HuH-7.5 (cell line): ENCODE measurements around the gene PGM3.

Experiments used
- DNase-seq: peaks from one replicate; pipeline ENCODE4 v3.0.0; 2011; ENCODE audit warnings: low spot score

PGM3 gene

GRCh38 chr6:83182114-83182513 lies 11.0 kb downstream of the PGM3 start:
- no peak for DNase-seq

GRCh38 chr6:83180426-83180950 lies 12.6 kb downstream of the PGM3 start:
- DNase-seq: no peak

- DNase-seq: no peak
These were observed 16.8 kb downstream of the PGM3 start for GRCh38 chr6:83176246-83176645.

- DNase-seq: no peak
These were observed 23.6 kb downstream of the PGM3 start for GRCh38 chr6:83169511-83169910.

GRCh38 chr6:83169106-83169505 lies 24.0 kb downstream of the PGM3 start:
- no peak for DNase-seq

GRCh38 chr6:83168556-83168955 lies 24.5 kb downstream of the PGM3 start:
- DNase-seq: no peak

GRCh38 chr6:83167726-83168278 lies 25.3 kb downstream of the PGM3 start:
- no peak for DNase-seq

GRCh38 chr6:83160167-83160566 lies 32.9 kb downstream of the PGM3 start:
- DNase-seq: no peak

GRCh38 chr6:83155794-83156193 lies 37.3 kb downstream of the PGM3 start:
- DNase-seq: no peak

GRCh38 chr6:83153883-83154521 lies 39.1 kb downstream of the PGM3 start:
- DNase-seq: no peak

- DNase-seq: no peak
These were observed 40.2 kb downstream of the PGM3 start for GRCh38 chr6:83152913-83153312.

- no peak for DNase-seq
These were observed 42.0 kb downstream of the PGM3 start for GRCh38 chr6:83151114-83151513.

- no peak for DNase-seq
These were observed 54.3 kb downstream of the PGM3 start for GRCh38 chr6:83138758-83139157.

- no peak for DNase-seq
These were observed 54.8 kb downstream of the PGM3 start for GRCh38 chr6:83138118-83138722.

- DNase-seq: no peak
These were observed 60.9 kb downstream of the PGM3 start for GRCh38 chr6:83132121-83132520.

- DNase-seq: no peak
These were observed 65.1 kb downstream of the PGM3 start for GRCh38 chr6:83127976-83128375.

GRCh38 chr6:83127258-83127657 lies 65.8 kb downstream of the PGM3 start:
- no peak for DNase-seq

GRCh38 chr6:83126807-83127206 lies 66.3 kb downstream of the PGM3 start:
- DNase-seq: no peak

- no peak for DNase-seq
These were observed 66.8 kb downstream of the PGM3 start for GRCh38 chr6:83126223-83126622.

GRCh38 chr6:83125425-83125824 lies 67.6 kb downstream of the PGM3 start:
- DNase-seq: no peak

- DNase-seq: no peak
These were observed 68.5 kb downstream of the PGM3 start for GRCh38 chr6:83124553-83124952.

GRCh38 chr6:83119742-83120300 lies 73.2 kb downstream of the PGM3 start:
- DNase-seq: no peak

GRCh38 chr6:83117802-83118201 lies 75.3 kb downstream of the PGM3 start:
- DNase-seq: no peak
